Midbrain (tissue), 1 donor: ENCODE data around the gene PHACTR3.

ENCODE experiments used
- DNase-seq: peaks from one replicate; lab custom pipeline; 2025; lab: John Stamatoyannopoulos, UW

PHACTR3 gene

GRCh38 chr20:59574308-59574707, 30.0 kb upstream of the PHACTR3 start:
- DNase-seq, result no peak

GRCh38 chr20:59575216-59575615, 29.1 kb upstream of the PHACTR3 start:
- no peak for DNase-seq

- DNase-seq, result no peak
Measured at GRCh38 chr20:59575653-59576052, 28.7 kb upstream of the PHACTR3 start.

- DNase-seq, result peak; percentile 9
Measured at GRCh38 chr20:59576216-59576953, 28.0 kb upstream of the PHACTR3 start.

GRCh38 chr20:59577037-59577808, 27.1 kb upstream of the PHACTR3 start:
- DNase-seq, result no peak

GRCh38 chr20:59577809-59578435, 26.4 kb upstream of the PHACTR3 start:
- DNase-seq, result no peak

- no peak for DNase-seq
Measured at GRCh38 chr20:59578436-59579403, 25.6 kb upstream of the PHACTR3 start.

- no peak for DNase-seq
Measured at GRCh38 chr20:59579404-59580145, 24.8 kb upstream of the PHACTR3 start.

- no peak for DNase-seq
Measured at GRCh38 chr20:59580146-59580946, 24.0 kb upstream of the PHACTR3 start.

GRCh38 chr20:59580991-59581401, 23.3 kb upstream of the PHACTR3 start:
- DNase-seq, result no peak

- DNase-seq, result no peak
Measured at GRCh38 chr20:59581993-59582679, 22.2 kb upstream of the PHACTR3 start.

GRCh38 chr20:59583428-59584277, 20.7 kb upstream of the PHACTR3 start:
- DNase-seq, result peak; percentile 65

GRCh38 chr20:59584278-59584925, 19.9 kb upstream of the PHACTR3 start:
- DNase-seq, result no peak

GRCh38 chr20:59585714-59586409, 18.5 kb upstream of the PHACTR3 start:
- no peak for DNase-seq

GRCh38 chr20:59586613-59587012, 17.7 kb upstream of the PHACTR3 start:
- no peak for DNase-seq

- no peak for DNase-seq
Measured at GRCh38 chr20:59587570-59587969, 16.8 kb upstream of the PHACTR3 start.

GRCh38 chr20:59588236-59588855, 16.0 kb upstream of the PHACTR3 start:
- DNase-seq, result no peak
